Stimulated activated CD4-positive, alpha-beta T cell treated with anti-CD3 and anti-CD28 coated beads, Interleukin-1b, Interleukin-23, amount 100 ng/mL, for 24 hours (primary cell): ENCODE data around the gene TRABD2B.

Source experiments
- DNase-seq, 4 experiments: peaks; one replicate each; pipeline ENCODE4 v3.0.0-alpha.2; 2020; ENCODE audit warnings: low read depth in 4 of 4, low spot score in 1 of 4

Gene TRABD2B

DNA sequence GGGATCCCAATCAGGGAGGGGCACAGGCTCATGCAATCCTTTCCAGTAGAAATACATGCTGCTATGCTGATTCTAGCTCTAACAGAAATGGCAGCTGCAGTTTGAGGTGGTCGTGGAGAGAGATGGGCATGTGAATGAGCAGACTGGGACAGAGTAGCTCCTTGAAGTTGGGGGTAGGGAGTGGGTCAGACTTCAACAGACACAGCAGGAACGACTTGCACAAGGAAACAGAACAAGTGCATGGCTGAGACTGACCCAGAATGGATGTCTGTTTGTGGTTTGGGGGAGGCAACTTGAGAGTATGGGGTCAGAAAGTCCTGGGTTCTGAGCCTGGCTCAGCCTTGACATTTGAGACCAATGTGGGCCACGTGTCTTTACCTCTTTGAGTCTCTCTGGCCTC is 25.1 kb upstream of the TRABD2B start:
- no peak for DNase-seq

DNA sequence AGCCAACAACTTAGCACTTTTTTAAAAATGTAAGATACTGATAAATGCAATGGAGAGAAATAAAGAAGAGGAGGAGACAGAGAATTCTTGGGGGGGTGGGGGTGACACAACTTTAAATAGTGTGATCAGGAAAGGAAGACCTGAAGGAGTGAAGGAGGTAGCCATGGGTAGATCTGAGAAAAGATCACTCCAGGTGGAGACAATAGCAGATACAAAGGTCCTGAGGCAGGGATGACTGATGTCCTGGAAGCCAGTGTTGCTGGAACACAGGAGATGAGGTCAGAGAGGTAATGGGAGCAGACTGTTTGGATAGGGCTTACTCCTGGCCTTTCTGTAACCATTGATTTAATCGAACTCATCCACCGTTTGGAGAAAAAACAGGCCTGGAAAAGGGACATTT is 24.6 kb upstream of the TRABD2B start:
- no peak for DNase-seq

DNA sequence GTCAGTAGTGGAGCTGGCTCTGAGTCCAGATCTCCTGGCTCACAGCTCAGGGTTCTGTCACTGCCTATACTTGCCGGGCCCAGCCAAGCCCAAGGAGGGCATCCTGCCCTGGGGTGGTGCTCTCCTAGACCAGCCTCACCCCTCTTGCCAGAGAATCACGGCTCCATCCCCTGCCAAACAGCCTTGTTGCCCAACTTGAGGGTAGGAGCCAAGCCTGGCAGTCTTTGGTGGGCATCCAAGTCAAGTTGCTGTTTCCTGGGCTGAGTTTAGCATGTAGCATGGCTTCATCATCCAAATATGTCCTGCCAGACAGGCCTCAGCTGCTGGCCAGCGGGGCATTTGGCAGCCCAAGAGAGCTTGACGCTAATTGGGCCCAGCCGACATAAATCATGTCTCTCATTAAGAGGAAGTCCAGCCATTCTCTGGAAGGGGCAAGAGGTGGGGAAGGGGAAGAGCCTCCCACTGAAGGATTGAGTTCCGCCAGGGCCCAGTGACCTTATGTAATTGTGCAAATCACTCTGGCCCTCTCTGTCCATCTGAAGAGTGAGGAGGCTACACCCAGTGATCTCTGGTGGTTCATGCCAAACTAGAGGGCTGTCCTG is 22.6 kb upstream of the TRABD2B start:
- DNase-seq = no peak

DNA sequence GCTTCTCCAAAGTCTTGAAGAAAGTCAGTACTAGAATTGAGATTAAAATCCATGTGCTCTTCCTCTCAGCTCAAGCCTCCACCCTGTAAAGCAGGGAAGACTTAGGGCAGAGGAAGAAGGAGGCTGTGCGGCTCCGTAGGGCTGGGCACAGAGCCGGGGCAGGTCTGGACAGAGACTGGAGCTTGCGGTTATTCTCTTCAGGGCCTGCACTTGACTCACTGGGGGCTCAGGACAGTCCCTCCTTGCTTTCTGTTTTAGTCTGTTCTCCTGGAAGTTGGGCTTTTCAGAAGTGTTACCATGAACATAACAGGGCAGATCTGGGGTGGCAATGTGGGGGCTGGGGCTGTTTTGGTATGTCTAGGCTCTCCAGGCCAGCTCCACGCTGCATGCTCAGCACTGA is 21.6 kb upstream of the TRABD2B start:
- no peak for DNase-seq

DNA sequence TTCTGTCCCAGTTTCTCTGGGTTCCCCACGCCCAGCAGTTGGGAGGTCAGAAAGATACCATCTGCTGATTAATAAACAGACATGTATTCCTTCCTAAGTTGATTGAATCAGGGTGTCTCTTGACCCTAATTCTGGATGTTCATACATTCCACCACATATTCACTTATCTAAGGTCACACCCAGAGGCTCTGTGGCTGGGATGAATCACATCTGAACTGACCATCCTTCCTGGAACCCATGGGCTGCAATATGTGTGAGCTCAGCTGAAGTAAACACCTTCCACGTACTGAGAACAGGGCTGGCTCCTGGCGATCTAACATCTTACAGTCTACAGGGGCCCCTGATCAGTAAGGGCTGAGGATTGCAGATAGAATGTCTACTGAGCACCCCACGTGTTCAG is 20.5 kb upstream of the TRABD2B start:
- DNase-seq = no peak

DNA sequence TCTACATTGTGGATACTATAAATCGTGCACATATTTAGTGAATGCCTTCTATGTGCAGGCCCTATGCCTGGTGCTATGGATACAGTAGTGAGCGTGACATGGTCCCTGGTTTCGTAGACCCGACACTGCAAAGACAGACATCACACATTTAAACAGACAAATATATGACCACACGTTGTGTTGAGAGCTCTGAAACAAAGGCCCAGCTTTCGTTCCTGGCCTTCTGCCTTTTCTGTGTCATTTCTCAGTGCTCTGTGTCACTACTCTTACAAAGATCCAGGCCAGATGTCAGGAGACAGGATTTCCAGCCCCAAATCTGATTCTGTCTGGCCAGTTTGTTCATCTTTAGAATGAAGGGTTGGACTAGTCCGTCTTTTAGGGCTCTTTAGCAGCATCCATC is 19.3 kb upstream of the TRABD2B start:
- DNase-seq = no peak

DNA sequence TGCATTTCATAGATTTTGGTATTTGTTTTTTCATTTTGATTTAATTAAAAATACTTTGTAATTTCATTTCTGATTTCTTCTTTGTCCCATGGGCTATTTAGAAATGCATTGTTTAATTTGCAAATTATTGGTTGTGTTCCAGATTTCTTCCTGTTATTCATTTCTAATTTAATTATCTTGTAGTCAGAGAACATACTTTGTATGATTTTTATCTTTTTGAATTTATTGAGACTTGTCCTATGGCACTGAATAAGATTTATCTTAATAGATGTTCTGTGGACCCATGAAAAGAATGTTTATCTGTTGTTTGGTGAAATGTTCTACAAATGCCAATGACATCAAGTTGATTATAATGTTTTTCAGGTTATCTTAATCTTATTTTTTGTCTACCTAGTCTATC is 16.1 kb upstream of the TRABD2B start:
- DNase-seq = no peak

DNA sequence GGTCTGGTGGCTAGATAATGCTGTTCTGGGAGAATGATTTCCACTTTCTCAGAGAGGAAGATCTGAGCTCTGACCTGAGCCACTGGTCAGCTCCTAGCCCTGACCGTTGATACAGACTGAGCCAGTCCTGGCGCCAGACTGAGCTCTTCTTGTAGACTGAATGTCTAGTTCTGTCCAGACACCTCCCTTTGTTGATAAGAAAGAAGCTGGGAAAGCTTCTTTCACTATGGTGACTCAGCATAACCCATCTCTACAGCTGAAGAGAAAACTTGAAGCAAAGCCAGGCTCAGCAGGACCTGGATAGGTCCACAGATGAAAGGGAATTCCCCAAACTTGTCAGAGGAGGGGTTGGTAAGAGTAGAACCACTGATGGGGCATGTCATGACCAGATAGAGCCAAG is 9.9 kb upstream of the TRABD2B start:
- no peak for DNase-seq

DNA sequence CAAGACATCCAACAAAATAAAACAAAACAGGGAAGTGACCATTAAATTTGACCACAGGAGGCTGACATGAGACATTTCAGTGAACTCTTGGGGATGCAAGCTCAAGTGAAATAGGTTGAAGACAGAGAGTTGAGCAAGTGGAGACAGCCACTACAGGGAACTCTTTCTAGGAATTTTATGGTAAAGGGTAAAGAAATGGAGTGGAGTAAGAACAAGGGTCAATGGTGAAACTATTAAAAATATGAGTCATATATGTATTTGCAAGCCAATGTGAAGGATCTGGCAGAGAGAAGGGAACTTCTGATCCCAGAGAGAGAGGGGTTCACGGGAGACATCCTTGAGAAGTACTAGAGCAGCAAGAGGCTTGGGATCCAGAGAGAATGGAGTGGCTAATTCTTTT is 9.1 kb upstream of the TRABD2B start:
- DNase-seq = no peak

DNA sequence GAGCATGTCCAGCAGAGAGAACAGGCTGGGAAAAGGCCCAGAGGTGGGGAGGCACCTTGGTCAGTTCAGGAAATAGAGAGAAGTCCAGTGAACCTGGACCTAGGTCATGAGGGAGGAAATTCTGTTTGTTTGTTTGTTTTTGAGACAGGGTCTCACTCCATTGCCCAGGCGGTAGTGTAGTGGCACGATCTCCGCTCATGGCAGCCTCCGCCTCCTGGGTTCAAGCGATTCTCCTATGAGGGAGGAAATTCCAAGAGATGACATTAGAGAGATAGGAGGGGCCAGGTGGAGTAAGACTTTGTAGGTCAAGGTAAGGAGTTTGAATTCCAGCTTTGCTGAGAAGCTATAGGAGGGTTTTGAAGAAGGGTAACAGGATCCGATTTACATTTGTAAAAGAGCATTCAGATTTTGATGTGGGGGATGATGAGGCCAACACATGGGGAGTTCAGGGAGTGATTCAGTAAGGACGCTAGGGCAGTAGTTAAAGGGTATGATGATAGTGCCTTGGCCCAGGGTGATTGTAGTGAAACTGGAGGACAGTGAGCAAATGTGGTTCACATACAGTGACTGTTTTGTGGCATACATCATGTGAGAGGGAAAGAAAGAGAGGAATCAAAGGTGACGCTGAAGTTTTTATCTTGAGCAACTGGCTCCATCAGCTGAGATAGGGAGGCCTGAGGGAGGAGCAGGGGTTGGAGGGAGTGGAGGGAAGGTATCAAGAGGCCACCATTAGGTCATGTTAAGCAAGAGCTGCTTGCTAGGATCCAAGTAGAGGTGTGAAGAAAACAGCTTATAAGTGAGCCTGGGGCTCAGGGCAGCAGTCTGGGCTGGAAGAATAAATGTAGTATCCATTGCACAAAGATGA is 8.3 kb upstream of the TRABD2B start:
- no peak for DNase-seq

DNA sequence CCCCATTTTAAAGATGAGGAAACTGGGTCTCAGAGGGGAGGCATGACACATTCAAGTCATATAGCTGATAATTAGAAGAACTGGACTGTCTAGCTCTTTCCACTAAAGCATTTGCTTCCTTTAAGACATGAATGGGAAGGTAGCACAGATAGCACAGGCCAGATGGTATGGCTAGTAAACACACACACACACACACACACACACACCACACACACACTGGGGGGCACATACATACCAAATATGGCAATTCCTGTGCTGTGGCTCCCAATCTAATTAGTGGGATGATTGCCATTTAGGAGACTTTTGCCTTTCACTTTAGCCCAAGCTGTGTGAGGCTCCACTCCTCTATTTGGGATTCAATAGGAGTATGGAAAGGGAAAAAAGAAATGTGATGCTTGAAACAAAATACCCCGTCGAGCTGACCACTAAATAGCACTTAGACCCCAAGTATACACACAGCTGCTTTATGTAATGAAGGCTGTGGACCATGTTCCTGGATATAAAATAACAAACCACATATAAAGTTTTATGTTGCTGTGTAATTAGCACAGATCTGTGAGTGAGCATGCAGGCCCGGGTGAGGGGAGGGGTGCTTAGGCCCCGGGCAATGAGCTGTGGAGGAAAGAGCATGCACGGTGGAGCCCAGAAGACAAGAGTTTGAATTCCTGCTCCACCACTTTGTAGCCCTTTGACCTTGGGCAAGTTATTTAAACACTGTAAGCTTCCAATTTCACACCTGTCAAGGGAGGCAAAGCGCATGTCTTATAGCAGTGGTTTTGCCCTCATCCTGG is 6.8 kb upstream of the TRABD2B start:
- DNase-seq = no peak

DNA sequence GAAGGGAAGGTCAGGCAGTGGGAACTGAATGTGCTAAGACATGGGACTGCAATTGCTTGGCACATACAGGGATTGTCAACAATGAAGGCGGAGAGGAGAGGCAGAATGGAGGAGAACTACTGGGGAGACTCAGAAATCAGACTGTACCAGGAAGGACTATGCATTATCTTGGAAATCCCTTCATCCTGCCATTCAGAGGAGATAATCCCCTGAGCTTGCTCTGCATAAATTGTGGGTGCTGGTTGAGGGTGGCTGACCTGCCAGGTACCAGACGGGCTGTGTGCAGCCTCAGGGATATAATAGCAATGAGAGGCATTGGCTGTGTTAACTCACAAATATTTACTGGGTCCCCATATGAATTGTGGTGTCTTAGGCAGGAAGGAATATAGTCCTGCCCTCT is 5.0 kb upstream of the TRABD2B start:
- no peak for DNase-seq

DNA sequence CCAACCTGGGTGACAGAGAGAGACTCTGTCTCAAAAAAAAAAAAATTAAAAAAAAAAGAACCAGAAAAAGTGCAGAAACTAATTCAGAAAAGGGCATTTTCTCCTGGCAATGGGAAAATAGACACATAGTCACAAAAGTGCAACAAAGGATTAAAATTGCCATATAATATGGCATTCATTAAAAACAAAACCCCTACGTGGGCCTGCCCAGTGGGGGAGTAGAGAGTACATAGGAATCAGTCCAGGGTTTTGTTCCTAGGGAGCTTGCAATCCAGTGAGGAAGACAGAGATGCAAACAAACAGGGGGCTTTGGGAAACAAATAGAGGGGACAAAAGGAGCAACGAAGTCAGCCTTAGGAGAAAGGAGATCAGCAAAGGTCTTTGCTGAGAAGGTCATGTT is 4.5 kb upstream of the TRABD2B start:
- DNase-seq = no peak

DNA sequence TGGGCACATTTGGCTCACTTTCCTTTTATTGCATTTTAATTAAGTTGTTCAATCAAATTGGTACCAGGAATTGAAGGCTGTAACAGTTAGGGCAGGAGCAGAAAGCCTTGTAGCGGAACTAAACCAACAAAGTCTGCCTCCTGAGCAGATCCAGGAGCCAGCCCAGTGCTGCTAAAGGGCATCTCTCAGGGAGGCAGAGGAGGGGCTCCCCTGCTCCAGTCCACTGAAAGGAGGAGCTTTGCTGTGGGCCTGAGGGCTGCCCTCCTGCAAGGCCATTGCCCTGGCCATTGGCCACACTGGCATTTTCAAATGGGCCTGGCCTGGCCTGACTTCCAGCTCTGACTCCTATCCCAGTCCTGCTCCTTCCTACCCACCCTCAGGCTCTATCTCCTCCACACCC is 3.7 kb upstream of the TRABD2B start:
- DNase-seq = no peak

DNA sequence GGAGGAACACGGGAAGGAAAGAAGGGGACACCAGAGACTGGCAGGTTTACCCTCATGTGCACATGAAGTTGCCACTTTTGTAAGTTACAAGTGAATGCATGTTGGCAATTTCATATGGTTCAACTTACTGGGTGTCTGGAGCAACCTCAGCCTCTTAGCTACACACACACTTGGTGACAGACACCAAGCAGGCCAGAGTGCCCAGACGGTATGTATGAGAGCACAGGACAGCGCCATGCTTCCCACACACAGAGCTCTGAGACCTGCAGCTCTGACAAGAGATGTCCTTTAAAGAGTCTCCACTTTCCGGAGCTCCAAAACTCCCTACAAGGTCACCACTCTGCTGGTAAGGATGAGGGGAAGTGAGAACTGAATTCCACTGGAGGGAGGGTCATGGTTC is 1.9 kb upstream of the TRABD2B start:
- no peak for DNase-seq

DNA sequence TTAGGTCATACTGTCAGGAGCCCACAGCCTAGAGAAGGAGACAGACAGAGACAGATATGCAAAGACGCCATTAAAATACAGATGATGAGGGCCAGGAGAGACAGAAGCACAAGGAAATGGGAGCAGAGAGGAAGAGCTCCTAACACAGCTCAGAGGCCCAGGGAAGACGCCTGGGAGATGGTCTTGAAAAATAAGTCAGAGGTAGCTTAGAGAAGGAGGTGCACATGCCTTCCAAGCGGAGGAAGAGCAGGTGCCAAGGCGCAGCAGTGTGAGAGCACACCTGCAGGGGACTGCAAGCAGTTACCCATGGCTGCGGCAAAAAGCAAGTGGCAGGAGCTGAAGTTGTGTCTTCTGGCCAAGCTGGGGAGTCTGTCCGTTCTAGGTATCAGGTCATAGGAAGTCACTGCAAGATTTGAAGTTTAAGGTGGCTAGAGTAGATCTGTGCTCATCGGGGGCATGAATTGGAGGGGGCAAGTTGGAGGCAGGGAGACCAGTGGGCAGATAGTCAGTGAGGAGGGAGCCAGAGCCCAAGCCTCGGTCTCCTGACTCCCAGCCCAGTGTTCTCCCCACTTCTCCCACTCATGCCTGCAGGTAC is 1.3 kb upstream of the TRABD2B start:
- no peak for DNase-seq

DNA sequence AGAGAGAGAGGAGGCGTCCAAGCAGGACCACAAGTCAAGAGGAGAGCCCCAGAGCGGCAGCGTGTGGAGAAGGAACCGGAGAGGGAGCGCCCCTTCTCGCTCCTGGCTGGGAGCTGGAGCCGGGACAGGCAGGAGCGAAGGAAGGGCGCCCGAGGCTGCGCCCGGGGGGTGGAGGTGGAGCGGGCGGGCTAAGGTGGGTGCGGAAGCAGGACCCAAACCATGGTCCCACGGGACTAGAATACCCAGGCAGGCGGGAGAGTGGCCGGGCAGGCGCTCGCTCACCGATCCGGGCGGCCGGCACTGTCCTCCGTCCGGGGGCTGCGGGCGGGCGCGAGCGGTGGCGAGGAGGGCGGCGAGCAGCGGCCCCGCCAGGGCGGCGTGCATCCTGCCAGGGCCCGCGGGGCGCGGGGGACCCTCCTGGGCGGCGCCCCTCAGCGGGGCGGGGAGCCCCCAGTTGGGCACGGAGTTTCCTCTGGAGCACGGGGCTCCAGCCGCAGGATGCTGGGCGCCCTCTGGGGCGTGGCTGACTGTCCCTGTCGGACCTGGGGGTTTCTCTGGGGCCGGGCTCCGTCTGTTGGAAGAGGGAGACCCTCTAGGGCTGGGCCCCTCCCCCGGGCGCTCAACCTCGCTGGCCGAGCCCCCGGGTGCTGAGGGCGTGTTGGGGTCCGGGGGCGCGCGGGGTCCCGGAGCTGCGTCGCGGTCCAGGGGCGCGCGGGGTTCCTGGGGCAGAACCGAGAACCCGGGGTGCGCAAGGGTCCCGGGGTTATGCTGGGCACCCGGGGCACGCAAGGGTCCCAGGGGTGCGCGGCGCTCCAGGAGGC is 569 bp downstream of the TRABD2B start:
- DNase-seq = no peak

DNA sequence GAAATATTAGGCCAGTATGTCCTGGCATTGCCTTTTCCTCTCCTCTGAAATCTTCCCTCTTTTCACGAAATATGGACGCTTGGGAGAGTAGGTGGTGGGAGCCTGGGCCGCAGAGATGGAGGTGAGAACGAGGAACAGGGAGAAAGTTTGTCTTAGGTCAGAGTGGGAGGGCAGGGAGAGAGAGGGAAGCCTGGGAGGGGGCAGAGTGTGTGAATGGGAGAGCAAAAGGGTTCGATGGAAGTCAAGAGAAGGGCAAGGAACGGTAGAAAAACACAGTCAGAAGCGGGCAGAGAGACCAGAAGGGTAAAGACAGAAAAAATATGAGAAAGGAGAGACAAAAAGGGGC is 1.2 kb downstream of the TRABD2B start:
- DNase-seq = no peak

DNA sequence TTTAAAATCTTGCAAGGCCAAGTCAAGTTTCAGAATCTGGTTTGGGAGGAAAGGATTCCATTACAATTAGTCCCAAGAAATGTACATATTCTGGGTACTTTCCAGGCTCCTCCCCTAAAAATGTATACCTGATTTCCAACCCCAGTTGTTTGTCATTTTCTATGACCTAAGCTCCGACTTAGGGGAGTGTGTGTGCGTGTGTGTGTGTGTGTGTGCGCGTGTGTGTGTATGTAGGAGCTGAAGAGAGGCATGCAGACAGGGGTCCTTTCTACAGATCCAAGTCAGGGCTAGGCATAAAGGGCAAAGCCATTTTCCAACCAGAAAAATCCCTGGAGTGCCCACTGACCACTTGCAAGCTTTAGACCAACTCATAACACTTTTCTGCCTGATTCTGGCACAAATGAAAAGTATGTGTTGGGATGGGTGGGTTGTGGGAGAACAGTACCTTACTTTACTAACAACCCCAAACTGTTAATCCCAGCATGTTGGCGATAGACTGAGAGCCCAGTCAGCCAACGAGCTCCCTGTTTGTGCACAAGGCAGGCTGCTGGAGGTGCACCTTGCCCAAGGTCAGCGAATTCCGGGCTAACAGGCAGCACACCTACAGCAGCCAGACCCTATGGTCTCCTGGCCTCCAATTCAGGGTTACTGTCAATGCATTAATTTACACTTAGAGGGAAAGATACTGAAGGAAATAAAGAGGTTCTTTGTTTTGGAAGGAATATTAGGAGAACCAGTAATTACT is 1.7 kb downstream of the TRABD2B start:
- DNase-seq = no peak

DNA sequence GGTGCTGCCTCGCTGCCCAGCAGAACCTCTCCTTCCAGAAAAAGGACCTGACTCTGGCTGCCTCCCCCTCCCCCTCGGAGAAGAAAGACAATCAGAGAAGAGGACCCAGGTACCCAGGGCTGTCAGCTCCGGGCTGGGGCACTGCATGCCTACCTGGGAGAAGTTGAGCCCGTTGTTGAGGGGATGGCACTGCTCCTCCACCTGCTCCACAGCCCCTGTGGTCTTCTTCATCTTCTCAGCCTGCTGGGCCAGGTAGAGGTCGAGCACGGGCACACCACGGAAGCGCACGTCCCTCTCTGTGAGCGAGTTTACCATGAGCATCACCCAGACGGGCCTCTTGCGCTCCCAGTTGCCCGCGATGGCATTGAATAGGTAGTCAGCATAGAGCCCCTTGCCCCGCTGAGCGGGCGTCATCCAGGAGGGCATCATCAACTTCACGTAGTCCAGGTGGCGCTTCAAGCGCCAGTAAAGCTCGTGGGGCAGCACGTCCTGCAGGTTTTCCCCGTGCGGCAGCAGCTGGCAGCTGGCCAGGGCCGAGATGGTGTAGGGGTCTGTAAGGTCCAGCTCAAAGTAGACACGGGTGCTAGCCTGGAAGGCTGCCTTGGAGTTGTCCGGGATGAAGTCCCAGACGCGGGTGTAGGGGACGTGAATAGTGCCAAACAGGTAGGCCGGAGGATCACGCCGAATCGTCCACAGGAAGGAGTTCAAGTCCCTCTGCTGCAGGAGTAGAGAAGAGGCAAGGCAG is 3.1 kb downstream of the TRABD2B start:
- no peak for DNase-seq
